ENCODE data around the gene NEMF.

NEMF gene

GRCh38 chr14:49732896-49733295 lies 119.7 kb downstream of the NEMF start:
- DNase-seq: no peak
